Smooth muscle cell (in vitro differentiated cells): ENCODE results near the gene CDC42EP5. TPM values are rescaled to one million over a fixed set of nuclear protein-coding genes. Genes with fewer than 3 reads are reported as not detected.

Experiments used
- DNase-seq: peaks from one replicate; lab custom pipeline; 2025; ENCODE audit not compliant: unreplicated experiment; lab: John Stamatoyannopoulos, UW
- H2AFZ ChIP-seq: fragments of 200-600 bp; sonication (generic); 2 replicates; pipeline ENCODE4 v1.6.0; 2016; ENCODE audit warnings: antibody characterized with exemption, low read depth, mild to moderate bottlenecking
- H3F3A ChIP-seq: fragments of 200-600 bp; sonication (generic); 2 replicates; pipeline ENCODE4 v1.6.0; 2017; ENCODE audit warnings: antibody characterized with exemption, low read depth
- H3K27ac ChIP-seq: fragments of 200-600 bp; sonication (generic); 2 replicates; pipeline ENCODE4 v1.5.1; 2016; ENCODE audit warnings: low read depth, mild to moderate bottlenecking
- H3K27me3 ChIP-seq: fragments of 200-600 bp; sonication (generic); 2 replicates; pipeline ENCODE4 v1.6.1; 2016; ENCODE audit warnings: low read depth, mild to moderate bottlenecking
- H3K36me3 ChIP-seq: fragments of 200-600 bp; sonication (generic); 2 replicates; pipeline ENCODE4 v1.5.1; 2016; ENCODE audit warnings: low read depth
- H3K4me1 ChIP-seq: fragments of 200-600 bp; sonication (generic); 2 replicates; pipeline ENCODE4 v1.5.1; 2016; ENCODE audit warnings: low read depth
- H3K4me2 ChIP-seq: fragments of 200-600 bp; sonication (generic); 2 replicates; pipeline ENCODE4 v1.6.0; 2016; ENCODE audit warnings: mild to moderate bottlenecking
- H3K4me3 ChIP-seq: fragments of 200-600 bp; sonication (generic); 2 replicates; pipeline ENCODE4 v1.5.1; 2016; ENCODE audit warnings: mild to moderate bottlenecking
- H3K79me2 ChIP-seq: fragments of 200-600 bp; sonication (generic); 2 replicates; pipeline ENCODE4 v1.6.0; 2016; ENCODE audit warnings: low read depth, mild to moderate bottlenecking
- H3K9ac ChIP-seq: fragments of 200-600 bp; sonication (generic); 2 replicates; pipeline ENCODE4 v1.6.0; 2016; ENCODE audit warnings: low read depth
- H3K9me3 ChIP-seq: fragments of 200-600 bp; sonication (generic); replicated peaks from 2 replicates; pipeline ENCODE4 v1.5.1; 2016; ENCODE audit warnings: low read depth
- H4K20me1 ChIP-seq: fragments of 200-600 bp; sonication (generic); 2 replicates; pipeline ENCODE4 v1.6.0; 2016; ENCODE audit warnings: low read depth
- CTCF ChIP-seq: fragments of 200-600 bp; sonication (generic); IDR thresholded peaks from 2 replicates; pipeline ENCODE4 v1.5.1; 2017; ENCODE audit warnings: borderline replicate concordance, mild to moderate bottlenecking, antibody characterized with exemption; ENCODE audit not compliant: insufficient read depth, poor library complexity, severe bottlenecking
- WGBS: methylation state at CpG from one replicate; pipeline ENCODE4 v1.1.7; 2016; ENCODE audit warnings: low lambda C conversion rate; 5-methylcytosine and 5-hydroxymethylcytosine counted together
- polyA plus RNA-seq: library from polyadenylated mRNA; unstranded; fragments of >200 nt; fragmentation: Nextera tagmentation; extraction: Ambion mirVana; gene quantifications from 2 replicates; pipeline ENCODE4 v1.2.1, GENCODE V29; 2016
- total RNA-seq: library from RNA; depleted of rRNA; stranded (reverse); fragments of >200 nt; gene quantifications from 2 replicates; pipeline ENCODE4 v1.2.3, GENCODE V29; 2014

CDC42EP5 gene
- total and polyA plus RNA-seq, 2 experiments from 2014 or later: 33.6 to 99.8 TPM

DNA sequence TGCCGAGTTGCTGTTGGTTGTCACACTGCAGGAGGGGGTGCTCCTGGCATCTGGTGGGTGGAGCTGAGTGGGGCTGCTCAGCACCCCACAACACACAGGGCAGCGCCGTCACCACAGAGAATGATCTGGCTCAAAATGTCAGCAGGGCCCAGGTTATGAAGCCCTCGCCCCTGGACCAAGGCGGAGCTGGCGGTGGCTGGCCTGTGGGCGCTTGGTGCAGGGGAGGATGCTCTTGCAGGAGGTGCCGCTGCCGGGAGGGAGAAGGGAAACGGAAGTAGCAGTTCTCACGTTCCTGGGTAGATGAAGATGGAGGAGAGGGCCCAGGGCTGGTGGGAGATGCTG lies 38.3 kb downstream of the CDC42EP5 start:
- H3K4me2 ChIP-seq: no peak overlapping the region
- no peaks in the 10 kb centered on the region for H3K27me3 ChIP-seq
- no peak overlapping the region for H3K27ac ChIP-seq
- H3K9ac ChIP-seq: no peak overlapping the region
- no peaks in the 10 kb centered on the region for H3K79me2 ChIP-seq
- no peak for TF ChIP-seq CTCF
- no peak overlapping the region for H2AFZ ChIP-seq
- no peaks in the 10 kb centered on the region for H3F3A ChIP-seq
- 93% methylated on average over 11 of the region's 11 CpGs for WGBS
- no peak for DNase-seq
- H3K4me1 ChIP-seq: peaks cover 18% of the 10 kb centered on the region
- no peaks in the 10 kb centered on the region for H3K9me3 ChIP-seq
- no peaks in the 10 kb centered on the region for H3K36me3 ChIP-seq
- peaks cover 47% of the 10 kb centered on the region for H4K20me1 ChIP-seq
- no peak overlapping the region for H3K4me3 ChIP-seq

- 91% methylated on average over 23 of the region's 23 CpGs for WGBS
Measured at GRCh38 chr19:54434112-54434872, 38.8 kb downstream of the CDC42EP5 start.

DNA sequence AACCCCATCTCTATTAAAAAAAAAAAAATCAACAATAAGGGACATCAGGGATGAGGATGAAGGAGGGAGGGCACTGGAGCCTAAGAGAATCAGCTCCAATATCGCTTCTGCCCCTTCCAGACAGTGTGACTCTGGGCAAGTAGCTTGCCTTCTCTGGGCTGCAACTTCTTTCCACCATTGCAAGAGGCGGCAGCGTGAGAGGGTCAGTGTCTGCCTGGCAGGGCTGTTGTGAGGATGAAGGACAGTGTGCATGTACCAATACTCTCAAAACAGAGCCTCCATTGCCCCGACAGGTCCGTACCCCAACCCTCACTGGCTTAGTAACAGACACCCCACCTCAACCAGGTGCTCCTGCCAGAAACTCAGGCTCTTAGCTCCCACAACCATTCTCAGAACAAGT lies 39.4 kb downstream of the CDC42EP5 start:
- no peak overlapping the region for H3K4me3 ChIP-seq
- TF ChIP-seq CTCF: no peak

More at GRCh38 chr19:54434112-54434872, 38.8 kb downstream of the CDC42EP5 start:
- H3K4me2 ChIP-seq: no peak overlapping the region
- H3K36me3 ChIP-seq: no peaks in the 10 kb centered on the region
- H3K9me3 ChIP-seq: no peaks in the 10 kb centered on the region
- H3K4me1 ChIP-seq: peaks cover 22% of the 10 kb centered on the region
- no peak overlapping the region for H3K4me3 ChIP-seq
- no peaks in the 10 kb centered on the region for H3K27me3 ChIP-seq
- no peaks in the 10 kb centered on the region for H3F3A ChIP-seq
- H3K27ac ChIP-seq: no peak overlapping the region
- no peak overlapping the region for H3K9ac ChIP-seq
- H4K20me1 ChIP-seq: peaks cover 43% of the 10 kb centered on the region
- TF ChIP-seq CTCF: no peak
- no peaks in the 10 kb centered on the region for H3K79me2 ChIP-seq
- DNase-seq: no peak
- H2AFZ ChIP-seq: no peak overlapping the region

More for the DNA sequence above, 39.4 kb downstream of the CDC42EP5 start:
- no peaks in the 10 kb centered on the region for H3K9me3 ChIP-seq
- no peaks in the 10 kb centered on the region for H3K36me3 ChIP-seq
- H3F3A ChIP-seq: no peaks in the 10 kb centered on the region
- H3K9ac ChIP-seq: no peak overlapping the region
- H4K20me1 ChIP-seq: peaks cover 37% of the 10 kb centered on the region
- no peak overlapping the region for H2AFZ ChIP-seq
- no peaks in the 10 kb centered on the region for H3K79me2 ChIP-seq
- H3K27me3 ChIP-seq: no peaks in the 10 kb centered on the region
- H3K4me2 ChIP-seq: no peak overlapping the region
- no peak overlapping the region for H3K27ac ChIP-seq
- H3K4me1 ChIP-seq: peaks cover 25% of the 10 kb centered on the region
- DNase-seq: no peak
- WGBS: 95% methylated on average over 5 of the region's 5 CpGs
